Fibroblast of lung (primary cell): Measurements from ENCODE around the gene RPRD1A. TPM values are rescaled to one million over a fixed set of nuclear protein-coding genes. Genes with fewer than 3 reads are reported as not detected.
A peak's percentile ranks its signal among the peaks of the same experiment; 100 is the strongest.

Experiments used
- DNase-seq, 2 donors: peaks; one replicate each; pipeline versions ENCODE4 v3.0.0 to v3.0.0-alpha.2; 2010; ENCODE audit warnings: low read depth in 2 of 2
- H2AFZ ChIP-seq: 2 replicates; pipeline ENCODE4 v1.5.1; 2012; ENCODE audit warnings: low read length, control low read depth, inconsistent platforms
- H3K27ac ChIP-seq: 2 replicates; pipeline ENCODE4 v1.5.1; 2011; ENCODE audit warnings: low read length, control low read depth; ENCODE audit not compliant: insufficient read depth
- H3K27me3 ChIP-seq: 2 replicates; pipeline ENCODE4 v1.5.1; 2011; ENCODE audit warnings: mild to moderate bottlenecking, low read length; ENCODE audit not compliant: control insufficient read depth, insufficient read depth
- H3K36me3 ChIP-seq: 2 replicates; pipeline ENCODE4 v1.5.1; 2011; ENCODE audit warnings: low read length; ENCODE audit not compliant: control insufficient read depth, insufficient read depth
- H3K4me1 ChIP-seq: 2 replicates; pipeline ENCODE4 v1.5.1; 2011; ENCODE audit warnings: low read length; ENCODE audit not compliant: control insufficient read depth, insufficient read depth; ENCODE audit errors: extremely low read depth
- H3K4me2 ChIP-seq: 2 replicates; pipeline ENCODE4 v1.5.1; 2011; ENCODE audit warnings: low read length, control low read depth; ENCODE audit not compliant: insufficient read depth; ENCODE audit errors: extremely low read depth
- H3K4me3 ChIP-seq, 4 experiments: fragments of 200-600 bp in 1 of 4; sonication (generic) in 1 of 4; replicated peaks in 1 of 4; 2 replicates each; pipeline ENCODE4 v1.5.1; 2011 to 2016; ENCODE audit warnings: low read length in 4 of 4, low read depth in 3 of 4, mild to moderate bottlenecking in 3 of 4, control low read depth in 2 of 4, inconsistent platforms in 1 of 4, mixed read lengths in 1 of 4; ENCODE audit not compliant: insufficient read depth in 1 of 4; ENCODE audit errors: control extremely low read depth in 1 of 4
- H3K79me2 ChIP-seq: 2 replicates; pipeline ENCODE4 v1.5.1; 2012; ENCODE audit warnings: mild to moderate bottlenecking, low read length, inconsistent platforms; ENCODE audit not compliant: control insufficient read depth, insufficient read depth
- H3K9ac ChIP-seq: 2 replicates; pipeline ENCODE4 v1.5.1; 2011; ENCODE audit warnings: mild to moderate bottlenecking, low read length, control low read depth; ENCODE audit not compliant: insufficient read depth
- H3K9me3 ChIP-seq: 2 replicates; pipeline ENCODE4 v1.5.1; 2012; ENCODE audit warnings: low read depth, low read length; ENCODE audit not compliant: control insufficient read depth, insufficient read depth
- H4K20me1 ChIP-seq: 2 replicates; pipeline ENCODE4 v1.5.1; 2011; ENCODE audit warnings: low read length; ENCODE audit not compliant: control insufficient read depth, insufficient read depth; ENCODE audit errors: extremely low read depth
- CTCF ChIP-seq, 2 donors: IDR thresholded peaks in 1 of 2; conservative IDR thresholded peaks in 1 of 2; 1 replicate in 1 of 2; 2 replicates in 1 of 2; pipeline ENCODE4 v1.5.1; 2011 to 2012; ENCODE audit warnings: low read length in 2 of 2, control low read depth in 1 of 2, inconsistent platforms in 1 of 2, low read depth in 1 of 2, mild to moderate bottlenecking in 1 of 2
- EZH2 ChIP-seq: IDR thresholded peaks from 2 replicates; pipeline ENCODE4 v1.5.1; 2012; ENCODE audit warnings: low read length, control low read depth, mild to moderate bottlenecking; ENCODE audit errors: missing control alignments
- polyA plus RNA-seq, 2 donors: library from polyadenylated mRNA; depleted of rRNA in 1 of 2; stranded (reverse) in 1 of 2; unstranded in 1 of 2; fragments of >200 nt; gene quantifications; 2 replicates each; pipeline ENCODE4 v1.2.1, GENCODE V29; 2011 to 2012; ENCODE audit warnings: missing spikeins in 1 of 2
- total RNA-seq: library from RNA; depleted of rRNA; stranded (reverse); fragments of >200 nt; gene quantifications from 2 replicates; pipeline ENCODE4 v1.2.1, GENCODE V29; 2014

RPRD1A gene
- total and polyA plus RNA-seq, 2 donors (not counting 1 experiment from before 2014, with no cell fraction given): 36.4 to 46.2 TPM

- no peak overlapping the region for H2AFZ ChIP-seq
- H3K4me2 ChIP-seq: no peak overlapping the region
- no peak for TF ChIP-seq EZH2
- TF ChIP-seq CTCF (conservative IDR thresholded peaks at IDR 0.05 in 1 of 2, IDR thresholded peaks at IDR 0.05 in 1 of 2; ENCODE audit: low read depth in 1 of 2, low read length in 2 of 2): no peak
- no peak overlapping the region for H3K27ac ChIP-seq
- no peaks in the 10 kb centered on the region for H3K36me3 ChIP-seq
- H3K9me3 ChIP-seq: no peaks in the 10 kb centered on the region
- no peaks in the 10 kb centered on the region for H4K20me1 ChIP-seq
- DNase-seq: peak in 1 of 2 donors; percentile 70
- H3K9ac ChIP-seq: no peak overlapping the region
- no peaks in the 10 kb centered on the region for H3K79me2 ChIP-seq
- no peak overlapping the region for H3K4me3 ChIP-seq
- H3K27me3 ChIP-seq: no peaks in the 10 kb centered on the region
- H3K4me1 ChIP-seq: no peaks in the 10 kb centered on the region
Observed at GRCh38 chr18:36012891-36013290, 54.5 kb downstream of the RPRD1A start.

GRCh38 chr18:36009214-36009613, 58.1 kb downstream of the RPRD1A start:
- H3K4me3 ChIP-seq: no peak overlapping the region
- no peaks in the 10 kb centered on the region for H4K20me1 ChIP-seq
- no peak overlapping the region for H3K27ac ChIP-seq
- H2AFZ ChIP-seq: no peak overlapping the region
- no peak overlapping the region for H3K9ac ChIP-seq
- no peak for DNase-seq
- H3K4me2 ChIP-seq: no peak overlapping the region
- TF ChIP-seq EZH2: no peak
- TF ChIP-seq CTCF (conservative IDR thresholded peaks at IDR 0.05 in 1 of 2, IDR thresholded peaks at IDR 0.05 in 1 of 2; ENCODE audit: low read depth in 1 of 2, low read length in 2 of 2): no peak
- H3K27me3 ChIP-seq: no peaks in the 10 kb centered on the region
- H3K36me3 ChIP-seq: no peaks in the 10 kb centered on the region
- H3K9me3 ChIP-seq: no peaks in the 10 kb centered on the region
- H3K79me2 ChIP-seq: no peaks in the 10 kb centered on the region
- no peaks in the 10 kb centered on the region for H3K4me1 ChIP-seq

- no peak for TF ChIP-seq CTCF (conservative IDR thresholded peaks at IDR 0.05 in 1 of 2, IDR thresholded peaks at IDR 0.05 in 1 of 2; ENCODE audit: low read depth in 1 of 2, low read length in 2 of 2)
- TF ChIP-seq EZH2: no peak
- no peak overlapping the region for H2AFZ ChIP-seq
- H3K4me1 ChIP-seq: no peaks in the 10 kb centered on the region
- no peak overlapping the region for H3K4me2 ChIP-seq
- H3K27ac ChIP-seq: no peak overlapping the region
- H3K36me3 ChIP-seq: no peaks in the 10 kb centered on the region
- no peaks in the 10 kb centered on the region for H4K20me1 ChIP-seq
- no peaks in the 10 kb centered on the region for H3K79me2 ChIP-seq
- no peak overlapping the region for H3K9ac ChIP-seq
- no peaks in the 10 kb centered on the region for H3K27me3 ChIP-seq
- DNase-seq: no peak
- no peak overlapping the region for H3K4me3 ChIP-seq
- no peaks in the 10 kb centered on the region for H3K9me3 ChIP-seq
Observed at GRCh38 chr18:36006997-36007396, 60.4 kb downstream of the RPRD1A start.
